ENCODE data around the gene AFF1.

Gene AFF1

GRCh38 chr4:86921608-86922252 is 13.1 kb upstream of the AFF1 start:
- DNase-seq (ENCODE audit: low read depth) = no peak

DNA sequence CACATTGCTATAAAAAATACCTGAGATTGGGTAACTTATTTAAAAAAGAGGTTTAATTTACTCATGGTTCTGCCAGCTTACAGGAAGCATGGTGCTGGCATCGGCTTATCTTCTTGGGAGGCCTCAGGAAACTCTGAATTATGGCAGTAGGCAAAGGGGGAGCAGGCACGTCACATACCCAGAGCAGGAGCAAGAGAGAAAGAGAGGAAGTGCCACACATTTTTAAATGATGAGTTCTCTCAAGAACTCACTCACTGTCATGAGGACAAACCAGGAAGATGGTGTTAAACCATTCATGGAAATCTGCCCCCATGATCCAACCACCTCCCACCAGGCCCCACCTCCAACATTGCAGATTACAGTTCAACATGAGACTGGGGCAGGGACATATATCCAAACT is 10.0 kb upstream of the AFF1 start:
- DNase-seq (ENCODE audit: low read depth) = no peak

DNA sequence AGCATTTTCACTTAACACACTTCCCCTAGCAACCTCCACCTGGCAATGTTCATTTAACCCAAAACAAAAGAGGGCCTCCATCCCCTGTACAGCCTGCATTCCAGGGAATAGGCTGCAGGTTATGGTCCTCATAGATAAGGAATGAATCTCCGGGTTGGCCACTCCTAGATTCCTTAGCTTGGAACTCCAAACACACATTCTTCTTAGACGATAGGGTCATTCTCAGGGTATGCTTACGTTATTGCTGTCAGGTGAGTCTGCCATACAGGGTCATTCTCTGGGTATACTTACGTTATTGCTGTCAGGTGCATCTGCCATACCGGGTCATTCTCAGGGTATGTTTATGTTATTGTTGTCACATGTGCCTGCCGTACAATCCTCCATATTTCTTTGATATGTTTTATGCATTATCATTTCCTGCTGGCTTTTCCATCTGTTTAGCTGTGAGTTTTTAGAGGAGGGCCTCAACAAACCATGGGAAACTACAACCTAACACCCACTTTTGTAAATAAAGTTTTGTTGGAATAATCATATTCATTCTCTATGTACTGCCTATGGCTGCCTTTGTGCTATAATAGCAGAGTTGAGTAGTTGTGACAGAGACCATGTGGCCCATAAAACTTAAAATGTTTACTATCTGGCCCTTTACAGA is 8.2 kb upstream of the AFF1 start:
- no peak for DNase-seq (ENCODE audit: low read depth)

DNA sequence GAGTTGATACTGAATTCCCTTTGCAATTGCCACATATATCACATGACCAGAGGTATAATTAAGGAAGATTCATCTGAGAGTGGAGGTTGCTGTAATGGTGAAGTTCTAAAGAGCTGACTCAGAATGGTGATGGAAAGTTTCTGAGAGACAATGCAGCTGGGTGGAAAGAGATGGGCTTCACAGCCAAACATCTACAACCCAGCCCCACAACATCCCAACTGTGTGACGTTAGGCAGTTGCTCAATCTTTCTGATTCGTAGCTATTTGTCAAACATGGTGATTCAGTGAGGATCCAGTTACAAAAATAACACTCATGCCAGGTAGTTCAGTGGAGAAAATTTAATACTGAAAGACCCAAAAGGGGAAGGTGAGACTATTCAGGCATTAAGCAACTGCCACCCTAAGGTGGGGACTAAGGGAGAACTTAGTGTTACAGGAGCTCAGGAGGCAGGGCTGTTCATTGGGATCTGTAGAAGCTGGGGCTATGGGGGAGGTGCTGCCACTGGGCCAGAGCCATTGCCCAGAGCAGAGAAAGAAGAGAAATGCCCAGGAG is 6.9 kb upstream of the AFF1 start:
- no peak for DNase-seq (ENCODE audit: low read depth)

- no peak for DNase-seq (ENCODE audit: low read depth)
These were observed 6.2 kb upstream of the AFF1 start for GRCh38 chr4:86928400-86929255.

DNA sequence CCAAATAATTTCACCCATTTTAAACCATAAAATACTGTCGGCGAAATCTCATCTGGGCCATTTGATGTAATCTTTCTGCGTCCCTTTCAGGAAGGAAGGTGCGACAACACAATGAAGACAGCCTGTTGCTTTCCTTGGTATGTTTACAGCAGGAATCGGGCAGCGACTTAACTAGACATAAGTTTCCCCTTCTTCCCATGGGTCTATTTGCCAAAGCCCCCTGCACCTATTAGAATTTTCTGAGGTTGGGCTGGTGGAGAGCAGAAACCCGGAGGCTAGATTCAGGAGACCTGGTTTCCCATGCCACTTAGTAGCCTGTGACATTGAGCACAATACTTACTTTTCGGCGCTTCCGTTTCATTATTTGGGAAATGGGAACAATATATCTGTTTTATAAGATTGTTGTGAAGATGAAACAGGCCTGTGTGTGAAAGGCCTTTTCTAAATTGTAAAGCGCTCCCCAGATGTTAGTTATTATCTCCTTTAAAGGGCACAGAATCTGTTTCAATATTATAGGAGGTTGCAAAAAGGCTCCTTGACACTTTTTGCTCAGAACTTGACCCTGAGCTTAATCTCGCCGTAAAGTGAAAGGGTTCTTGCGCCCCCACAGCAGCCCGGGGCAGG is 552 bp upstream of the AFF1 start:
- no peak for DNase-seq (ENCODE audit: low read depth)

GRCh38 chr4:86935566-86935852 is 698 bp downstream of the AFF1 start:
- DNase-seq (ENCODE audit: low read depth) = no peak

GRCh38 chr4:86935853-86936733 is 1.3 kb downstream of the AFF1 start:
- peak; percentile 50 for DNase-seq (ENCODE audit: low read depth)

DNA sequence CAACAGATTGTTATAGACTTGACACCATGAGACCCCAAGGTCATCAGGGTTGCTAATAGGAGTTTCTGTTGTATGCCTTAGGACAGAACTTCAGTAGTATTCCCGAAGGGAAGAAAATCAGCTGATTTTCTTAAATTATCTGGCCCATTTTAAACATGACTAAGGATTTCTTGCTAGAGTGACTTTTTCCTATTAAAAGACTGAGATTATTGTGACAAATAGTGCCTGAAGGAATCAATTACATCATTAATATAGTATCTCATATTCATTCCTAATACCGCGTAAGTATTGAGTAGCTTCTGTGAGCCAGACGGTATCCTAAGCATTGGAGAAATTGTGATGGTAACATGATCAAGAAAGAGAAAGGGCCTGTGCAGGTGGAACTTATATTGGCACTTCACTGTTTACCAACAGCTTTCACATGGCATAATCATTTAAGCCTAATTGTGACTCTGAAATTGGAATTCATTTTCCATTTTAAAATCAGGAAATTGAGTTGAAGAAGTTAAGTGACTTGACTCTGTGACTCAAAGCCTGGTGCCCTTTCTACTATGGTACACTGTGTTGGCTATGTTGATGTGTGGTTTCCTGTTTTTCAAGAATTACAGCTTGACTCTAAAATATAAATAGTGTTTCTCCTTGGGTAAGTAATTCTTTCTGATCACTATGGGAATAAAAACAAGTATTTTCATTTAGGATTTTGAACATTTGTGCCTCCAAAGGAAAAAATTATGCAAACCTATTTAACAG is 4.1 kb downstream of the AFF1 start:
- DNase-seq (ENCODE audit: low read depth) = no peak

DNA sequence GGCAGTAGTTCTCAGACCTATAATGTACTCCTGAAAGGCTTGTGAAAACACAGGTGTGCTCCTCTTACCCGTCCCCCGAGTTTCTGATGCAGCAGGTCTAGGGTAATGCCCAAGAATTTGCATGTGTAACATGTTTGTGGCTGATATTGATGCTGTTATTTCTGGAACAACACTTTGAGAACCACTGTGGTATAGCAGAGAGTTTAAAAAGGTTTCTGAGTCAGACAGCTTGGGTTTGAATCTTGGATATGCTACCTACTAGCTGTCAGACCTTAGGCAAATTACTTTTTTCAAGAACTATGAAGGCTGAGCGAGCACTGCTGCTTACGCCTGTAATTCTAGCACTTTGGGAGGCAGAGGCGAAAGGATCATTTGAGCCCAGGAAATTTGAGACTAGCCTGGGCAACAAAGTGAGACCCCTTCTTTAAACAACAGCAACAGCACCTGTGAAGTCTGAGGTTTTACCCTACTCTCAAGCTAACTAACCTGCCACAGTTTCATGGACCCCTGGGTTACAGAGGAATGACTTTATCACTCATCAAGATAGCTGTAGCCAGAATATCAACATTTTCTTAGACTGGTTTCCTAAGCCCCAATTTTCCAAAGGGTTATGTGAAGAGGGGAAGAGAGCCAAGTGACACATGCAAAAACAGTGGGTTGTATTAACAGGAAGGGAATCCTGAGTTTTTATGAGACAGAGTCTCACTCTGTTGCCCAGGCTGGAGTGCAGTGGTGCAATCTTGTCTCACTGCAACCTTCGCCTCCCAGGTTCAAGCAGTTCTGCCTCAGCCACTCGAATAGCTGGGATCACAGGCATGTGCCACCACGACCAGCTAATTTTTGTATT is 5.1 kb downstream of the AFF1 start:
- no peak for DNase-seq (ENCODE audit: low read depth)

- DNase-seq (ENCODE audit: low read depth) = no peak
These were observed 6.2 kb downstream of the AFF1 start for GRCh38 chr4:86940920-86941460.

DNA sequence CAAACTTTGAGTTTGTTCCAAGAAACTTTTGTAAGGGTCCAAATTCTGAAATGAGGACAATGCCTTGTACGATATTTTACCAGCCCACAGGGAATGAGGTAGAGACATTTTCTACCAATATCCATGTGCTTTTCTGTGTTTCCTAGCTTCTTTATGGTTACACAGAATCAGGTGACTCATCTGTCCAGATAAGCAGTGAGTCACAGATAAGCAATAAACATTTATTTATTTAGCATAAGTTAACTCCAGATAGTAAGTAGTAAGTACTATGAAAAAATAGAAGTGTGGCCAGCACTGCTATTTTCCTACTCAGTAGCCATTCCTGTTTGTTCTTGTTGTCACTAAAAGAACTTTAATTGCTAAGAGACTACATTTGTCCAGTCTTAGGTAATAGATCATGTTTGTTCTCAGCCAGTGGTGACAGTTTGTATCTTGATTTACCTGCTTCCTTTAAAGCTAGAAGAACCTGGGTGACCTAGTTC is 7.4 kb downstream of the AFF1 start:
- no peak for DNase-seq (ENCODE audit: low read depth)

DNA sequence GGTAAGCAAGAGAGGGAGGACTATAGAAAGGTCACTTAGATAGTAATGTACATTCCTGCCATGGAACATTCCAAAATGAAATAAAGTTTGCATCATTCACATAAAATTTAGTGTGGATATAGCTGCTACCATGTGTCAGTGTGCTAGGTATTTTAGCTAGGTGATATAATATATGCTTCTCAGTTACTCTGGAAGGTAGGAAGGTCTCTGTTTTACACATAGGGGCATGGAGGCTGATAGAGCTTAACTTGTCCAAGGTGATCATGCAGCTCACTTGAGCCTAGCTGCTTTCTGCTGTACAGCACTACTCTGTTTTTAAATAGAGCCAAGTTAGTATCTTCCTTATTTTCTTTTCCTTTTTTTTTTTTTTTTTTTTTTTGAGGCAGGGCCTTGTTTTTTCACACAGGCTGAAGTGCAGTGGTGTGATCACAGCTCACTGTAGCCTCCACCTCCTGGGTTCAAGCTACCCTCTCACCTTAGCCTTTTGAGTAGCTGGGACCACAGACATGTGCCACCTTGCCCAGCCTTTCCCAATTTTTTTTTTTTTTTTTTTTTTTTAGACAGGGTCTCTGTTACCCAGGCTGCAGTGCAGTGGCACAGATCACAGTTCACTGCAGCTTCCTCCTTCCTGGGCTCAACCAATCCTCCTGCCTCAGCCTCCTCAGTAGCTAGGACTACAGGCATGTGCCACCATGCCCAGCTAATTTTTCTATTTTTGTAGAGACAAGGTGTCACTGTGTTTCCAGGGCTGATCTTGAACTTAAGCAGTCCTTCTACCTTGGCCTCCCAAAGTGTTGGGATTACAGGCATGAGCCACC is 10.4 kb downstream of the AFF1 start:
- no peak for DNase-seq (ENCODE audit: low read depth)

GRCh38 chr4:86946868-86947500 is 12.2 kb downstream of the AFF1 start:
- DNase-seq (ENCODE audit: low read depth) = no peak

DNA sequence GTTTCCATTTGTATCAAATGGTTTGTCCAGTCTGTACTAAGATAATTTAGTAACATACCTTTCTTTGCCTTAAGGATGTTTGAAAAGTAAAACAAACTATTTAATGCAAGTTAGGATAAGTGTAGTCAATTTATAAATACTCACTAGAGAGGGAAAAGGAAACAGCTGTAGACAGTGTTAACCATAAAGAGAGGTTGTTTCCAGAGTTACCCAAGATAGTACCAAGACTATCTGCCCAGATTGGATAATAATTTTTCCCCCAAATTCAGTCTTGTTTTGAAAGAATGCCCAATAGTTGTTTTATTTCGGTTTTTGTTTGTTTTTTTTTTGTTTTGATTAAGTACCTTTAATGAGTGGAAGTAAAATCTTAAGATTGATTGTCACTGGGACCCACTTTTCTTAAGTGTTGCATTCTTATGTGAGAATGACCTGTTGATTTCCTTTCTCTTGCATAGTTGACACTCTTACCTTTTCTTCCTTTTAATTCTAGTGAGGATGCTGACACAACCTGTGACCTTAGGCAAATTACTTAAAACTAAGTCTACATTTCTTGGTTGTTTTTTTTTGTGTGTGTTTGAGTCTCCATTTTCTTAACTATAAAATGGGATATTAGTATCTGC is 12.8 kb downstream of the AFF1 start:
- no peak for DNase-seq (ENCODE audit: low read depth)

DNA sequence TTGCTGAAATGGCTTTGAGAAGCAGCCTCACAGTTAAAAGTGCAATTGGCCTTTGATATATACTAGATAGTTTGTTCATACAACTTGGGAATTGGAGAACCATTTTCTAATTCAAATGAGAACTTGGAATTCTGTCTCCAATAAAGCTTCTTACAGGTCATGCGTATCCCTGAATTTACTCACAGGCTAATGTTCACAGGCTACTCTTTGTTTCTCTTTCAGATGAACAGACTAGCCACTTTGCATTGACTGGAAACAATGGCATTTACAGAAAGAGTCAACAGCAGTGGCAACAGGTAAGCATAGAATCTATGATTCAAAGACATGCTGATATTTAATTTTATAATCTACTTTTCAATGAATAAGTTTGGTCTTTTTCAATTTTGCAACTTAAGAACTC is 13.5 kb downstream of the AFF1 start:
- DNase-seq (ENCODE audit: low read depth) = no peak

DNA sequence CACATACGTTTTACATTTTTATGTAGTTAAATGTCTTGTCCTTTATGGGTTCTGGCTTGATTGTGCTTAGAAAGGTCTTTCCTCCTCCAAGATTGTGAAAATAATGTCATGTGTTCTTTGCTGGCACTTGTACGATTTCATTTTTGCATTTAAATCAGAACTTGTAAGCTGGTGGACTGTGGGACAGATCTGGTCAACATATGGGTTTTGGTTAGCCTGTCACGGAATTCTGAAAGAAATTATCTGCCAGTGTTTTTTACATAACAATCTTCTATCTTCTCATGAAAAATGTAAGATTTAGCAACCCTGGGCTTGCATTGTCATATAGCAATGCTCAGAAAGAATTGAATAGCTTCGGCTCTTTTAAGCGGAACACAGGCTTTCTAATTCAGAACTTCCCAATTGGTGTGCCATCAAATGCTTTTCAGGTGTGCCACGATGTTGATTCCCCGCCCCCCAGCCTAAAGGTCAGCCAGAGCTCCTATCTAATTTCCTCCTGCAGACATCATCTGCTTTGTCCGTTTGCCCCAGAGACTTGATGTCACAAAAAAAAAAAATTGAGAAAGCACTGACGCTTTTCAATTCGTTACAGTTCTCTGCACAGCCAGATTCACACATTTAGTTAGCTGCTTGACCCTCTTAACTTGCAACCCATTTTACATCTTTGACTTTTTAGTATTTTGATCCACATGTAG is 16.2 kb downstream of the AFF1 start:
- DNase-seq (ENCODE audit: low read depth) = no peak
